Neuronal stem cell (in vitro differentiated cells): ENCODE measurements around the gene SENP5.

Experiments
- DNase-seq: peaks from one replicate; pipeline ENCODE4 v3.0.0-alpha.2; 2013; ENCODE audit warnings: low spot score
- H2AFZ ChIP-seq: one replicate; pipeline ENCODE4 v1.6.1; 2013; ENCODE audit warnings: mild to moderate bottlenecking, low read length, inconsistent platforms
- H2AK5ac ChIP-seq: 2 replicates; pipeline ENCODE4 v1.6.1; 2013; ENCODE audit warnings: low read depth, mild to moderate bottlenecking, inconsistent platforms, low read length, moderate library complexity, mixed read lengths
- H2BK120ac ChIP-seq: 2 replicates; pipeline ENCODE4 v1.6.1; 2013; ENCODE audit warnings: low read depth, mild to moderate bottlenecking, inconsistent platforms, low read length, moderate library complexity, mixed read lengths
- H2BK12ac ChIP-seq: one replicate; pipeline ENCODE4 v1.6.1; 2013; ENCODE audit warnings: low read length, inconsistent platforms
- H2BK15ac ChIP-seq: 2 replicates; pipeline ENCODE4 v1.6.1; 2013; ENCODE audit warnings: mild to moderate bottlenecking, low read length, inconsistent platforms, mixed read lengths
- H2BK5ac ChIP-seq: one replicate; pipeline ENCODE4 v1.6.1; 2013; ENCODE audit warnings: inconsistent platforms, mild to moderate bottlenecking, low read length, moderate library complexity
- H3K14ac ChIP-seq: one replicate; pipeline ENCODE4 v1.6.1; 2013; ENCODE audit warnings: low read length, inconsistent platforms
- H3K18ac ChIP-seq: 2 replicates; pipeline ENCODE4 v1.6.1; 2013; ENCODE audit warnings: low read length, inconsistent platforms
- H3K23ac ChIP-seq: 2 replicates; pipeline ENCODE4 v1.6.1; 2013; ENCODE audit warnings: low read depth, mild to moderate bottlenecking, mixed read lengths, low read length, inconsistent platforms; ENCODE audit not compliant: poor library complexity
- H3K27ac ChIP-seq: replicated peaks from 3 replicates; pipeline ENCODE4 v1.5.1; 2013; ENCODE audit warnings: low read length, inconsistent platforms
- H3K27me3 ChIP-seq, 3 experiments: 2 replicates each; pipeline ENCODE4 v1.6.1; 2013; ENCODE audit warnings: low read length in 3 of 3, mild to moderate bottlenecking in 2 of 3, inconsistent platforms in 1 of 3, low read depth in 1 of 3, mixed read lengths in 1 of 3, moderate library complexity in 1 of 3; ENCODE audit not compliant: control insufficient read depth in 3 of 3, insufficient read depth in 3 of 3
- H3K36me3 ChIP-seq, 2 donors: replicated peaks in 1 of 2; 2 replicates each; pipeline ENCODE4 v1.6.1; 2013; ENCODE audit warnings: low read length in 2 of 2; ENCODE audit not compliant: control insufficient read depth in 2 of 2, insufficient read depth in 2 of 2
- H3K4ac ChIP-seq: 2 replicates; pipeline ENCODE4 v1.6.1; 2013; ENCODE audit warnings: inconsistent platforms, mild to moderate bottlenecking, low read length, moderate library complexity
- H3K4me1 ChIP-seq, 2 donors: 1 replicate in 1 of 2; 2 replicates in 1 of 2; pipeline ENCODE4 v1.6.1; 2013; ENCODE audit warnings: low read length in 2 of 2, low read depth in 1 of 2; ENCODE audit not compliant: control insufficient read depth in 2 of 2, insufficient read depth in 1 of 2
- H3K4me2 ChIP-seq: one replicate; pipeline ENCODE4 v1.6.1; 2013; ENCODE audit warnings: mild to moderate bottlenecking, low read length, inconsistent platforms; ENCODE audit not compliant: insufficient read depth, poor library complexity, severe bottlenecking
- H3K4me3 ChIP-seq, 2 donors: 2 replicates each; pipeline ENCODE4 v1.5.1; 2013; ENCODE audit warnings: low read length in 2 of 2, mild to moderate bottlenecking in 2 of 2, inconsistent platforms in 1 of 2, moderate library complexity in 1 of 2
- H3K79me1 ChIP-seq: one replicate; pipeline ENCODE4 v1.6.1; 2013; ENCODE audit warnings: low read depth, mild to moderate bottlenecking, inconsistent platforms, low read length, moderate library complexity
- H3K9ac ChIP-seq: one replicate; pipeline ENCODE4 v1.6.1; 2013; ENCODE audit warnings: mild to moderate bottlenecking, low read depth, low read length, inconsistent platforms; ENCODE audit not compliant: poor library complexity
- H3K9me3 ChIP-seq, 2 donors: replicated peaks in 1 of 2; 2 replicates each; pipeline versions ENCODE3 to v1.6.1; 2013; ENCODE audit warnings: low read length in 2 of 2, mild to moderate bottlenecking in 2 of 2, inconsistent platforms in 1 of 2, low read depth in 1 of 2, mixed read lengths in 1 of 2, moderate library complexity in 1 of 2; ENCODE audit not compliant: control insufficient read depth in 2 of 2, insufficient read depth in 1 of 2
- H4K8ac ChIP-seq: one replicate; pipeline ENCODE4 v1.6.1; 2013; ENCODE audit warnings: low read depth, mild to moderate bottlenecking, inconsistent platforms, low read length, moderate library complexity
- H4K91ac ChIP-seq: one replicate; pipeline ENCODE4 v1.6.1; 2013; ENCODE audit warnings: low read length, low read depth, mild to moderate bottlenecking, inconsistent platforms; ENCODE audit not compliant: poor library complexity
- WGBS, 2 donors: extraction: QIAGEN DNeasy Blood & Tissue Kit; methylation state at CpG; one replicate each; pipeline ENCODE4 v1.1.7; 2013; ENCODE audit warnings: missing lambda C conversion rate in 2 of 2, mixed read lengths in 1 of 2; ENCODE audit not compliant: insufficient read length in 2 of 2, insufficient replicate concordance in 1 of 2; ENCODE audit errors: extremely low coverage in 2 of 2; 5-methylcytosine and 5-hydroxymethylcytosine counted together

SENP5 gene

DNA sequence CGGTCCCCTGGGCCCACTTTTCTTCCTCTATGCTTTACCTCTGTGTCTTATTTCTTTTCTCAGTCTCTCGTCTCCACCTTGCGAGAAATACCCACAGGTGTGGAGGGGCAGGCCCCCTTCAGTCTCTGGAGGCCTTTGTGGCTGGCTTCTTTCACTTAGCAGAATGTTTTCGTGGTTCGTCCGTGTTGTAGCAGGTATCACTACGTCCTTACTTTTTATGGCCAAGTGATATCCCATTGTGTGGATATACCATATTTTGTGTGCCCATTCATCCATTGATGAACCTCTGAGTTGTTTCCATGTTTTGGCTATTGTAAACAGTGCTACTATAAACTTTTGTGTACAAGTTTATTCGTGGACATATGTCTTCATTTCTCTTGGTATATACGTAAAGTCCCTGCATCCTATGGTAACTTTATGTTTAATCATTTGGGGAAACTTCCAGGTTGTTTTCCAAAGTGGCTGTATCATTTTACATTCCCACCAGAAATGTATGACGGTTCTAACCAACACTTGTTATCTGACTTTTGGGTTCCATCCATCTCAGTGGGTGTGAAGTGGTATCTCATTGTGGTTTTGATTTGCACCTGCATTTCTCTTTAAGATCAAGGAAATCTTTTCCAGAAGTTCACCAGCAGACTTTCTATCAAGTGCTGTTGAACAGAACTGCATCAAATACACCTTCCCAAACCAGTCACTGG, 95.4 kb downstream of the SENP5 start:
- Histone ChIP-seq H3K4me3 (no peak overlapping the region), H4K91ac (no peak overlapping the region)

DNA sequence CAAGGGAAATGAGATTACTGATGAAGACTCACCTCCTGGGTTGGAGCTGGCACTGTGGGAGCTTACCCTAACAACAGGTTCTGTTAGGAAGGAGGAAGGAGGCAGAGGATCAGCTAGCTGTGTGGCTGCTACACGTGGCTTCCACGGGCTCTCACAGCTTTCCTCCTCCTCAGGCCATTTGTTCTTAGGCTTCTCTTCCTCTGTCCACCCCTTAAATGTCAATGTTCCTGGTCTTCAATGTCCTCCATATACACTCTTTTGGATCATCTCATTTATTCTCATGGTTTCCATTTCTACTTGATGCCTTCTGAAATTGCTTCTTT, 95.9 kb downstream of the SENP5 start:
- no peak for DNase-seq
- H3K4me3 ChIP-seq = no peak overlapping the region
- peaks cover 2 to 4% of the 10 kb centered on the region in 2 donors for H3K4me1 ChIP-seq
- no peak overlapping the region for H2AK5ac ChIP-seq
- H3K4ac ChIP-seq = no peak overlapping the region
- H2BK15ac ChIP-seq = no peak overlapping the region
- H2BK5ac ChIP-seq = no peak overlapping the region
- no peak overlapping the region for H4K8ac ChIP-seq
- H2AFZ ChIP-seq = no peak overlapping the region
- no peak overlapping the region for H3K27ac ChIP-seq
- no peak overlapping the region for H3K18ac ChIP-seq
- peaks cover 17 to 37% (median 17%) of the 10 kb centered on the region in 3 experiments for H3K27me3 ChIP-seq
- H3K14ac ChIP-seq = no peak overlapping the region
- H3K4me2 ChIP-seq = no peak overlapping the region
- WGBS, 2 donors = no CpG with 5 or more reads among the region's 2 CpGs
- H2BK12ac ChIP-seq = no peak overlapping the region
- H3K36me3 ChIP-seq = no peaks in the 10 kb centered on the region
- no peak overlapping the region for H2BK120ac ChIP-seq
- H4K91ac ChIP-seq = no peak overlapping the region
- H3K79me1 ChIP-seq = no peaks in the 10 kb centered on the region
- H3K9ac ChIP-seq = no peak overlapping the region
- no peak overlapping the region for H3K23ac ChIP-seq
- H3K9me3 ChIP-seq = peaks cover 4 to 12% of the 10 kb centered on the region in 2 donors

More for the DNA sequence above, 95.4 kb downstream of the SENP5 start:
- Histone ChIP-seq H3K4me1 (peaks cover under 1 to 2% of the 10 kb centered on the region in 2 donors), H3K9me3 (peaks cover 4 to 12% of the 10 kb centered on the region in 2 donors), H3K23ac (no peak overlapping the region), H2AK5ac (no peak overlapping the region), H2BK5ac (no peak overlapping the region), H4K8ac (no peak overlapping the region), H3K9ac (no peak overlapping the region), H3K4ac (no peak overlapping the region), H3K18ac (no peak overlapping the region), H2BK120ac (no peak overlapping the region), H3K4me2 (no peak overlapping the region), H2BK15ac (no peak overlapping the region), H3K79me1 (no peaks in the 10 kb centered on the region), H3K36me3 (no peaks in the 10 kb centered on the region), H2BK12ac (no peak overlapping the region), H3K27me3 (peaks cover 12 to 32% (median 14%) of the 10 kb centered on the region in 3 experiments), H3K27ac (no peak overlapping the region), H2AFZ (no peak overlapping the region), H3K14ac (no peak overlapping the region)
- no CpG with 5 or more reads among the region's 10 CpGs for WGBS, 2 donors
- DNase-seq = no peak

DNA sequence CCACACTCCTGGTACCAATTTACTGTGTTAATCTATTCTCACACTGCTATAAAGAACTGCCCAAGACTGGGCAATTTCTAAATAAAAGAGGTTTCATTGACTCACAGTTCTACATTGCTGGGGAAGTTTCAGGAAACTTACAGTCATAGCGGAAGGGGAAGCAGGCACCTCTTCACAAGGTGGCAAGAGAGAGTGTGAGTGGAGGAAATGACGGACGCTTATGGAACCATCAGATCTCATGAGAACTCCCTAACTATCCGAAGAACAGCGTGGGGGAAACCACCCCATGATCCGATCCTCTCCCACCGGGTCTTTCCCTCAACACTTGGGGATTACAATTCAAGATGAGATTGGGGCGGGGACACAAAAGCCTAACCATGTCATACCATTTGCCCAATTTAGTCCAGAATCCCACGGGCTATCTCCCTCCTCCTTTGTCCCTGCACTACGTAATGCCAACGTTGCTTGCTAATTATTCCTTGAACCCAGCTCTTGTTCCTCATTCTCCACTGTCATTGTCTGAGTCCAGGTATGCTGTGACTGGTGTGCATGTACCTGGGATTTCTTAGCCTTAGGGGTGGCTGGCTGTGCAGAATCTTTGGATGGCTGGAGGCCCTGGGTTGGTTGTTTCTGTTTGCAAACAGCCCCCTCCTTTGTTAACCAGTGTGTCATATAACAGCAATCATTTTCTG, 97.5 kb downstream of the SENP5 start:
- whole genome bisulfite sequencing, 2 donors = no CpG with 5 or more reads among the region's 11 CpGs
- no peak overlapping the region for H3K4me3 ChIP-seq
- no peak overlapping the region for H2BK15ac ChIP-seq

GRCh38 chr3:196965804-196966173, 98.1 kb downstream of the SENP5 start:
- no peak overlapping the region for H4K8ac ChIP-seq
- H2AK5ac ChIP-seq = no peak overlapping the region
- H3K27ac ChIP-seq = no peak overlapping the region
- H2BK120ac ChIP-seq = no peak overlapping the region
- H3K18ac ChIP-seq = no peak overlapping the region
- no peak for DNase-seq
- no peak overlapping the region for H4K91ac ChIP-seq
- H3K4me3 ChIP-seq = no peak overlapping the region
- no peak overlapping the region for H3K9ac ChIP-seq
- H2BK5ac ChIP-seq = no peak overlapping the region
- no peak overlapping the region for H3K4ac ChIP-seq
- peaks cover 2 to 4% of the 10 kb centered on the region in 2 donors for H3K4me1 ChIP-seq
- H3K79me1 ChIP-seq = no peaks in the 10 kb centered on the region
- no peak overlapping the region for H2AFZ ChIP-seq
- H3K36me3 ChIP-seq = no peaks in the 10 kb centered on the region
- H2BK12ac ChIP-seq = no peak overlapping the region
- H3K14ac ChIP-seq = no peak overlapping the region
- H3K9me3 ChIP-seq = peaks cover 8 to 18% of the 10 kb centered on the region in 2 donors
- no CpG with 5 or more reads among the region's 10 CpGs for WGBS, 2 donors
- no peak overlapping the region for H3K4me2 ChIP-seq
- peaks cover 25 to 57% (median 28%) of the 10 kb centered on the region in 3 experiments for H3K27me3 ChIP-seq
- H3K23ac ChIP-seq = no peak overlapping the region
- H2BK15ac ChIP-seq = no peak overlapping the region

More for the DNA sequence above, 97.5 kb downstream of the SENP5 start:
- Histone ChIP-seq H2BK120ac (no peak overlapping the region), H3K14ac (no peak overlapping the region), H3K27ac (no peak overlapping the region), H3K9me3 (peaks cover 4 to 13% of the 10 kb centered on the region in 2 donors), H2BK12ac (no peak overlapping the region), H3K4ac (no peak overlapping the region), H2AK5ac (no peak overlapping the region), H3K27me3 (peaks cover 23 to 52% (median 25%) of the 10 kb centered on the region in 3 experiments), H3K36me3 (no peaks in the 10 kb centered on the region), H3K4me2 (no peak overlapping the region), H3K4me1 (peaks cover 2 to 4% of the 10 kb centered on the region in 2 donors), H4K91ac (no peak overlapping the region), H2BK5ac (no peak overlapping the region), H3K79me1 (no peaks in the 10 kb centered on the region), H3K23ac (no peak overlapping the region), H3K9ac (no peak overlapping the region), H4K8ac (no peak overlapping the region), H2AFZ (no peak overlapping the region), H3K18ac (no peak overlapping the region)
- DNase-seq = no peak
